Neural progenitor cell (in vitro differentiated cells): ENCODE results near the gene MXRA8.

Experiments
- EZH2 ChIP-seq: fragments of 200-600 bp; sonication (generic); IDR thresholded peaks from 2 replicates; pipeline ENCODE4 v1.6.1; 2017; ENCODE audit warnings: antibody characterized with exemption, mild to moderate bottlenecking, moderate library complexity
- TF ChIP-seq, protein P1 (sequence below): fragments of 200-600 bp; sonication (generic); IDR thresholded peaks from 2 replicates; pipeline ENCODE4 v1.5.1; 2017; ENCODE audit warnings: antibody characterized with exemption, mild to moderate bottlenecking

DNA sequence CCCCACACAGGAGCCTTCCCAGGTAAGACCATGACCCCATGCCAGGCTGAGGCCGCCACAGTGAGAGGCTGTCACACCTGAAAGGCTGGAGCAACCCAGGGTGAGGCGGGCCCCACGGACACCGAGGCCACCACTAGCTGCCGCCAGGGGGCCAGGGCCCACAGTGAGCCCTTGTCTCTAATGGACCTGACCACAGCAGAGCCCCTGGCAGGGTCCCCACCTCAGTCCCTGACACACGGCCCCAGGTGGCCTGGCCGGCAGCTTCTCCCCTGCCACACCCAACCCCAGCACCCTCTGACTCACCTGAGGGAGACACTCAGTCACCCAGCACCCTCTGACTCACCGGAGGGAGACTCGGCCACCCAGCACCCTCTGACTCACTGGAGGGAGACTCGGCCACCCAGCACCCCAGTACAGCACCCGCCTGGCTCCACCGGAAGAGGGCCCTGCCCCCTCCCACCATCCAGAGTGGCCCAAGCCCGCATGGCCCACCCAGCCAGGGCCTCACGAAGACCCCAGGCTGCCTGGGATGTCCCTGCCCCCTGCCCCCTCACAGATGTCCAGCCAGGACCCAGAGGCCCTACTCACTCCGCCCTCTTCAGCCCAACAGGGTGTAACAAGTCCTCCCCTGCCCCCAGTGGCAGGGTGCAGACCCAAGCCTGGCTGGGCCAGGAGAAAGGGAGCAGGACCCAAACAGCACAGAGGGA lies 13.5 kb downstream of the MXRA8 start:
- TF ChIP-seq, protein P1, sequence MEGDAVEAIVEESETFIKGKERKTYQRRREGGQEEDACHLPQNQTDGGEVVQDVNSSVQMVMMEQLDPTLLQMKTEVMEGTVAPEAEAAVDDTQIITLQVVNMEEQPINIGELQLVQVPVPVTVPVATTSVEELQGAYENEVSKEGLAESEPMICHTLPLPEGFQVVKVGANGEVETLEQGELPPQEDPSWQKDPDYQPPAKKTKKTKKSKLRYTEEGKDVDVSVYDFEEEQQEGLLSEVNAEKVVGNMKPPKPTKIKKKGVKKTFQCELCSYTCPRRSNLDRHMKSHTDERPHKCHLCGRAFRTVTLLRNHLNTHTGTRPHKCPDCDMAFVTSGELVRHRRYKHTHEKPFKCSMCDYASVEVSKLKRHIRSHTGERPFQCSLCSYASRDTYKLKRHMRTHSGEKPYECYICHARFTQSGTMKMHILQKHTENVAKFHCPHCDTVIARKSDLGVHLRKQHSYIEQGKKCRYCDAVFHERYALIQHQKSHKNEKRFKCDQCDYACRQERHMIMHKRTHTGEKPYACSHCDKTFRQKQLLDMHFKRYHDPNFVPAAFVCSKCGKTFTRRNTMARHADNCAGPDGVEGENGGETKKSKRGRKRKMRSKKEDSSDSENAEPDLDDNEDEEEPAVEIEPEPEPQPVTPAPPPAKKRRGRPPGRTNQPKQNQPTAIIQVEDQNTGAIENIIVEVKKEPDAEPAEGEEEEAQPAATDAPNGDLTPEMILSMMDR, result peak; percentile 42
- TF ChIP-seq EZH2, result no peak
